Left colon (tissue), 2 donors: ENCODE results near the gene ZNF770. TPM values are rescaled to one million over a fixed set of nuclear protein-coding genes. Genes with fewer than 3 reads are reported as not detected.
"Not testable (repeated sequence)": the region's sequence is repeated elsewhere in the genome, so short reads cannot be mapped to it uniquely, and the experiment has no call there.

Source experiments
- ATAC-seq: fragments of 200-7000 bp; cut with Tn5 transposase; one replicate; pipeline ENCODE4 v1.9.1; 2020; ENCODE audit warnings: mild to moderate bottlenecking, moderate library complexity
- DNase-seq, 2 donors: peaks; one replicate each; pipeline ENCODE4 v3.0.0-alpha.2; 2020
- intact Hi-C, 2 donors: fragments of 100-400 bp; cut with DNase I in 1 of 2; cut with micrococcal nuclease in 1 of 2; formaldehyde crosslinking; loops; one replicate each; pipeline versions ENCODE4 v1.11.2 to v1.14.0; 2022; cut with DNase I, micrococcal nuclease
- total RNA-seq, 2 donors: library from RNA; stranded (reverse); fragmentation: NEBNext Ultra II Directional; extraction: Animal tissue kit (Norgen Biotek cat#: 25700); gene quantifications; one replicate each; pipeline ENCODE4 v1.2.1, GENCODE V29; 2021
- donor health status: DM: no; HTN: no; CAD: no.
- donor health status: DM: yes; HTN: yes; CAD: no.

ZNF770 gene
- total RNA-seq, 2 donors from 2014 or later: 20.1 to 20.5 TPM

GRCh38 chr15:34986326-34986725 lies 1.8 kb downstream of the ZNF770 start:
- intact Hi-C loops: no loop called here
- ATAC-seq (no peak), DNase-seq (no peak)

- intact Hi-C loops: no loop called here
- DNase-seq (no peak), ATAC-seq (no peak)
Observed at GRCh38 chr15:34984889-34985630, 3.0 kb downstream of the ZNF770 start.

GRCh38 chr15:34976743-34977142 lies 11.3 kb downstream of the ZNF770 start:
- intact Hi-C loops: no loop called here
- ATAC-seq (no peak), DNase-seq (no peak)

DNA sequence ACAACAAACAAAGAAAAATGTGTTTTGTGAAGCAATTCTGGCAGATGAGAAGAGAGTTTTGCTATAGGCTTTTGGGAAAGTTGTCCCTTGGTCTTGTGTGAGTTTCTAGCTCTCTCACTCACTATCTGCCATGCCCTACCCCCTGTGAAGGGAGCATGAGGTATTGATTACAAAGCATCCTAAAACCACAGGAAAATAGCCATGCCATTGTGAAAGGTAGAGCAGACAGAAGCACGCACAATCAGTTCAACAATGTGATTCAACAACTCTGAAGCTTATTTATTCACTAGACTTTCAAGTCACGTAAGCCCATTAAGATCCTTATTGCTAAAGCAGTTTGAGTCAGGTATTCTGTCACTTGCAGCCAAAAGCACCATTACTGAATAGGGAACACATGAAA lies 12.0 kb downstream of the ZNF770 start:
- intact Hi-C loops: no loop called here
- DNase-seq (no peak), ATAC-seq (no peak)

DNA sequence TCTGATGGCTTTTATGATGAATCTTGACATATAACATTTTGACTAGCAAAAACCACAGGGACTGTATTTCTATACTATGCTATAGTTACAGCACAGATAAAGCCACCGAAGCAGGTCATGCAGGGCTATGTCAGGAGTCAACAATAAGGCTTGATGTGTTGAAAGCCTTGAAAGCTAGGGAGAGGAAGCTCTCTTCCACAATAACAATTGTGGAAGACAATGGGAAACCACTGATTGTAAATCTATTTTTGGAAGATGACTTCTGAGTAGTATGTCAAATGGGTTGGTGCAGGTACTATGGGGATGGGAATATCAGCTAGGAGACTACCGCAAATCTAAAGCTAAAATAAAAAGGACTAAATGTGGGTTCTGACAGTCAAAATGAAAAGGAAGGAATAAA lies 14.6 kb downstream of the ZNF770 start:
- intact Hi-C loops: no loop called here

DNA sequence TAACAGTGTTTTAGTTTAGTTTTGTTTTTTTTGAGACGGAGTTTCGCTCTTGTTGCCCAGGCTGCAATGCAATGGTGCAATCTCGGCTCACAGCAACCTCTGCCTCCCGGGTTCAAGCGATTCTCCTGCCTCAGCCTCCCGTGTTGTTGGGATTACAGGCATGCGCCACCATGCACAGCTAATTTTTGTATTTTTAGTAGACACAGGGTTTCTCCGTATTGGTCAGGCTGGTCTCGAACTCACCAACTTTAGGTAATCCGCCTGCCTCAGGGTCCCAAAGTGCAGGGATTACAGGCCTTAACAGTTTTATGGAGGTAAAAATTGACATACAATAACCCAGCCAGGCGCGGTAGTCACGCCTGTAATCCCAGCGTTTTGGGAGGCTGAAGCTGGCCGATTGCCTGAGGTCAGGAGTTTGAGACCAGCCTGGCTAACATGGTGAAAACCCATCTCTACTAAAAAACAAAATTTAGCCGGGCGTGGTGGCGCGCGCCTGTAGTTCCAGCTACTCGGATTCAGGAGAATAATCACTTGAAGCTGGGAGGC lies 17.9 kb downstream of the ZNF770 start:
- peak in 1 of 2 donors; percentile 9 for DNase-seq
- ATAC-seq, intact Hi-C loops: not testable (repeated sequence)

More for the DNA sequence above, 14.6 kb downstream of the ZNF770 start:
- ATAC-seq (no peak), DNase-seq (no peak)

- peak; percentile 100 for ATAC-seq
- DNase-seq: peak; percentile 94 to 97
- intact Hi-C loops: no loop called here
Observed at GRCh38 chr15:34969340-34970097, 18.6 kb downstream of the ZNF770 start, which contains the start of gene AQR. Gene AQR, minus strand, starts transcription at chr15:34969742. Its CDS starts 129 bp downstream, at chr15:34969613.

- intact Hi-C loops: no loop called here
- no peak for DNase-seq
- ATAC-seq: no peak
Observed at GRCh38 chr15:34964277-34964676, 23.8 kb downstream of the ZNF770 start.

DNA sequence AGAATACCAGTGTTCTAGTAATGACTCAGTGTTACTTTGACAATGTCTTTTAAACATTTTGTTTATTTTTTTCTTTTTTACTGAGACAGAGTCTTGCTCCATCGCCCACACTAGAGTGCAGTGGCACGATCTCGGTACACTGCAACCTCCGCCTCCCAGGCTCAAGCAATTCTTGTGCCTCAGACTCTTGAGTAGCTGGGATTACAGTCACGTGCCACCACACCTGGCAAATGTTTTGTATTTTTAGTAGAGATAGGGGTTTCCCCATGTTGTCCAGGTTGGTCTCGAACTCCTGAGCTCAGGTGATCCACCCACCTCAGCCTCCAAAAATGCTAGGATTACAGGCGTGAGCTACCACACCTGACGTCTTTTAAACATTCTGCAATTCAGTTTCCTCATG lies 34.2 kb downstream of the ZNF770 start:
- ATAC-seq (no peak), DNase-seq (no peak)
- intact Hi-C loops: no loop called here

- ATAC-seq: no peak
- intact Hi-C loops: no loop called here
- DNase-seq: no peak
Observed at GRCh38 chr15:34952481-34952880, 35.6 kb downstream of the ZNF770 start.

- intact Hi-C loops: no loop called here
- no peak for ATAC-seq
- no peak for DNase-seq
Observed at GRCh38 chr15:34951993-34952392, 36.1 kb downstream of the ZNF770 start.

DNA sequence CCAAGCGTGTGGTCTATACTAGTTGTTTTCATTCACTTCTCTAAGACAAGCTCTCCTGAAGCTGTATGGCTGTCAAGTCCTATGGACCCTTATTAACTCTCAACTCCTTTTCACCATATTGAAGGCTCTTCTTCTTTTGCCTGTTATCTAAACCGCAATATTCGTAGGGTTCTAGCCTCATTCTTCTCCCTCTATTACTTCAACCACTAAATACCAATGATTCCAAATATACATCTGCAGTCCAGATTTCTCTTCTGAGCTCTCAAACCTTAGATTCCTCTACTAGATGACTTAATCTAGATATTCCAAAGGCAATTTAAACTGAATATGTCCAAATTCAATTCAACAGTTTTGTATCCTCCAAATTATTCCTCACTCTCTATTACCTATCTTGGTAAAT lies 43.2 kb downstream of the ZNF770 start:
- ATAC-seq (no peak), DNase-seq (no peak)
- intact Hi-C loops: no loop called here

DNA sequence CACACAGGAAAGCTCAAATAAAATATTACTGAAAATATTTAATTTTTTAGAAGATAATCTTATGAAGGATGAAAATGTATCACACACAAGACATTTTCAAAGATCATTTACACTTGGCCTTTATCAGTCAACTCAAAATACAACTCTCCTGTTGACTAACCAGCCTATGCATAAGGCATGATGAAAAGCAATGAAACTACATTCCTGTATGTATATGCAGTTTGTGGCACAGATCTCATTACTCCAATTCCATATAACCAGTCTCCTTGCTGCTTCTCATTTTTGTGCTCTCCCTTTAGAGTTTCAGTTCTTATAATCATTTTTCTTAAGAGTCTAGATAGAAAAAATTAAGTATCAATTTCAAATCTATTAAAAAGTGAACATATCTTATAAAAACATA lies 44.4 kb downstream of the ZNF770 start:
- ATAC-seq (no peak), DNase-seq (no peak)
- intact Hi-C loops: no loop called here

DNA sequence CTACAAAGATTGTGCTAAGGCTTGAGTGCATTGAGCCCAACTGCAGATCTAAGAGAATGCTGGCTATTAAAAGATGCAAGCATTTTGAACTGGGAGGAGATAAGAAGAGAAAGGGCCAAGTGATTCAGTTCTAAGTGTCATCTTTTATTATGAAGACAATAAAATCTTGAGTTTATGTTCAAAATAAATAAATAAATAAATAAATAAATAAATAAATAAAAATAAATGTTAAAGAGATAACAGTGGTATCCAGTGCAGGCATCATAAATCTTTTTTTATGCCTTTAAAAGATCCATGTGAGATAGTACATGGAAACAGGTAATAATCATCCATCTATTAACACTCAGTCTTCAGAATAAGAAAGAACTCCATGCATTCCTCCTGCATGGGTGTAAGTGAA lies 44.8 kb downstream of the ZNF770 start:
- ATAC-seq, DNase-seq, intact Hi-C loops: not testable (repeated sequence)

DNA sequence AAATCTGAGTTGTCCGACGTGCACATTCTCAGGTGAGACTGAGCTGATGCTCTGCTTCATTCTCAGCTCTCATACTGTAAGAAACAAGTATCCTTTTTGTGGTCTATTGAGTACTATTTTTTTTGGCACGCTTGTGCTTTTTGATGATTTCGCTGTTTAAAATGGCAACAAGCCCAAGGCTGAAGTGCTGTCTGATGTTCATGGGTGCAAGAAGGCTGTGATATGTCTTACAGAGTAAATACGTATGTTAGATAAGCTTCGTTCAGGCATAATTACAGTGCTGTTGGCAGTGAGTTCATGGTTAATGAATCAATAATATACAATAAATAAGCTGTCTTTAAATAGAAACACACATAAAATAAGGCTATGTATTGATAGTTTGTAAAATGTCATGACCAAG lies 45.7 kb downstream of the ZNF770 start:
- DNase-seq (no peak), ATAC-seq (no peak)
- intact Hi-C loops: no loop called here

GRCh38 chr15:34941831-34942230 lies 46.3 kb downstream of the ZNF770 start:
- no peak for DNase-seq
- intact Hi-C loops: no loop called here
- ATAC-seq: no peak

- DNase-seq (no peak), ATAC-seq (no peak)
- intact Hi-C loops: no loop called here
Observed at GRCh38 chr15:34941185-34941698, 46.8 kb downstream of the ZNF770 start.

- intact Hi-C loops: no loop called here
- no peak for ATAC-seq
- DNase-seq: no peak
Observed at GRCh38 chr15:34933432-34933975, 54.6 kb downstream of the ZNF770 start.

DNA sequence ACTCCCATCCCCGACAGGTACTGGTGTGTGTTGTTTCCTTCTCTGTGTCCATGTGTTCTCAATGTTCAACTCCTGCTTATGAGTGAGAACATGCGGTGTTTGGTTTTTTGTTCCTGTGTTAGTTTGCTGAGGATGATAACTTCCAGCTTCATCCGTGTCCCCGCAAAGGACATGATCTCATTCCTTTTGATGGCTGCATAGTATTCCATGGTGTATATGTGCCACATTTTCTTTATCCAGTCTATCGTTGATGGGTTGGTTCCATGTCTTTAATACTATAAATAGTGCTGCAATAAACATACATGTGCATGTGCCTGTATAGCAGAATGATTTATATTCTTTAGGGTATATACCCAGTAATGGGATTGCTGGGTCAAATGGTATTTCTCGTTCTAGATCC lies 59.7 kb downstream of the ZNF770 start:
- intact Hi-C loops: loop anchor here in 1 of 2 donors (10.0 kb wide), 1 partner anchor 214 kb away; no protein-coding TSS in a partner anchor
- not testable (repeated sequence) for ATAC-seq, DNase-seq
